Subcutaneous adipose tissue (tissue), 4 donors: ENCODE data around the gene KLF11. TPM values are rescaled to one million over a fixed set of nuclear protein-coding genes. Genes with fewer than 3 reads are reported as not detected.

Experiments
- CTCF ChIP-seq: fragments of 450-650 bp; IDR thresholded peaks from one replicate; pipeline ENCODE4 v1.5.1; 2016; ENCODE audit warnings: low read depth, mild to moderate bottlenecking, control low read depth, antibody characterized with exemption, moderate library complexity
- total RNA-seq, 4 donors: library from RNA; depleted of rRNA; stranded (reverse); fragments of >200 nt; gene quantifications; one replicate each; pipeline ENCODE4 v1.1.0, GENCODE V29; 2016

The KLF11 gene
- total RNA-seq, 4 donors from 2014 or later, result 24.2 to 47.9 (median 30.6) TPM

DNA sequence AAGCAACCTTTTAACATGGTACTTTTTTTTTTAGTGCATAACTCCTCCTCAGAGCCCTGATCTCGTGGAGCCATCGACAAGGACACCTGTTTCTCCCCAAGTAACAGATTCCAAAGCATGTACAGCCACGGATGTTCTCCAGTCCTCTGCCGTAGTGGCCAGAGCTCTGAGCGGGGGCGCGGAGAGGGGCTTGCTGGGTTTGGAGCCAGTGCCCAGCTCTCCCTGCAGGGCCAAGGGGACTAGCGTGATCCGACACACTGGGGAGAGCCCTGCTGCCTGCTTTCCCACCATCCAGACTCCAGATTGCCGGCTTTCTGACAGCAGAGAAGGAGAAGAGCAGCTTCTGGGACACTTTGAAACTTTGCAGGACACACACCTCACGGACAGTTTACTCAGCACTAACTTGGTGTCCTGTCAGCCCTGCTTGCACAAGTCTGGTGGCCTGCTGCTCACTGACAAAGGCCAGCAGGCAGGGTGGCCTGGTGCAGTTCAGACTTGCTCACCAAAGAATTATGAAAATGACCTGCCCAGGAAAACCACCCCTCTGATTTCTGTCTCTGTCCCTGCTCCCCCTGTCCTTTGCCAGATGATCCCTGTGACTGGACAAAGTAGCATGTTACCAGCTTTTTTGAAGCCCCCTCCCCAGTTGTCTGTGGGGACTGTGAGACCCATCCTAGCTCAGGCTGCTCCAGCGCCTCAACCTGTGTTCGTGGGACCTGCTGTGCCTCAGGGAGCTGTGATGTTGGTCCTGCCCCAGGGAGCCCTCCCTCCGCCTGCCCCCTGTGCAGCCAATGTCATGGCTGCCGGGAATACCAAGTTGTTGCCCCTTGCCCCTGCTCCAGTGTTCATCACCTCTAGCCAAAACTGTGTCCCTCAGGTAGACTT is 4.5 kb downstream of the KLF11 start:
- TF ChIP-seq CTCF, result no peak

DNA sequence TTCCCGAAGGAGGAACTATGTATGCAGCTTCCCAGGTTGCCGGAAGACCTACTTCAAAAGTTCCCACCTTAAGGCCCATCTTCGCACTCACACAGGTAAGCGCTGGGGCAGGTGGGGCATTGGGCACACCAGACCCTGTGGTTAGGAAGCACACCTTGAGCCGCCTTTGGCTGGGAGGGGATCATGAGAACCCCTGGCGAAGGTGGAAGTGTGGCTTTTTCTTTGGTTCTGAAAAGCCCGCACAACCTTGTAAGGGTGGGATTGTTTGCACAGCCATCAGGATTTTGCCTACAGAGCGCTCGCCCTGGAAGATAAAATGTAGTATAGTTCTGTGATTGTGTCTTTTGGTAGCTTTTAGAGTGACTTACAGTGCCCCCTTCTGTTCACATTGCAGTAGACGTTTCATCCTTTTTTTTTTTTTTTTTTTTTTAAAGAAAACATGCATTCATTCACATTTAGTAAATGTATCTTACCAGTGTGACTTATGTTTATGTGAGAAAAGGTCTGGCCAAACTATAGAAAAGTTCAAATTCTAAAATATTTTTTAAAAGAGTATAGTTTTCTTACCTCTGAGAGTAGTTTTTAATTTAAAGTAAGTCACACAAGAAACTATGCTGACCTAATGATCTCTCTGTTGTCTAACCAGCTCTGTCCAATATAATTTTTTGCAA is 5.3 kb downstream of the KLF11 start:
- TF ChIP-seq CTCF, result no peak

- TF ChIP-seq CTCF, result no peak
Observed at GRCh38 chr2:10052216-10052615, 8.9 kb downstream of the KLF11 start.

DNA sequence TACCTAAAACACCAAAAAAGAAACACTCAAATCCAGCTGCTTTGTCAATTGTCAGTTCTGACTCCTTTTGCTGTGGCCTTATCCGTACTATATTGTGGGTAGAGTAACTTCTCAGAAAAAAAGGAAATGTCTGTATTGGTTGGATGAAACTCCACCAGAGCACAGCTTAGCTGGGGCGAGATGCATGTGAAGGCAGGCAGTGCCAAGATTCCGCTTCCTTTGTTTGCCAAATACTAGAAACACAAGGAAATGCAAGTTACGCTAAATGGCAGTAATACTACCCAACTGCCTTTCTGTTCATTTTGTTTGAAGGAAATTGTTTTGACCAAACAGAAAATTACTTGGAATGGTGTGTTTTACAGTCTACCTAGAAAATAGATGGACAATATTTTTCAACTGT is 10.0 kb downstream of the KLF11 start:
- TF ChIP-seq CTCF, result no peak

DNA sequence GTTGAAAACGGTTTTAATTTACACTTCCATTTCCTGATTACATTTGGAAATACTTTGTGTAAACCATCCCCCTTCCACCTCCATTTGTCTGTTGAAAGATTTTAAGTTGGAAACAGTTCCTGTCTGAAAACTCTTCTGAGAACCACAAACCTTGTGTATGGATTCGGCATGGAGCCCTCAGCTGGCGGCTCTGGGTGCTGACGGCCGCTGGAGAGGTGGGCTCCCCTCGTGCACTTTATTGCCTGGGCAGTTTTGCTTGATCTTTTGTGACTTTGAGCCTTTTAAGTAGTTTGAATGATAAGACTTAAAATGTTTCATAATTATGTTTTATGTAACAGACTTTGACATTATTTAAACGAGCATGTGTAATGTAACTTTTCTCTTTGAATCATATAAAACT is 11.1 kb downstream of the KLF11 start:
- no peak for TF ChIP-seq CTCF

GRCh38 chr2:10054976-10055375 is 11.6 kb downstream of the KLF11 start:
- no peak for TF ChIP-seq CTCF

GRCh38 chr2:10056439-10056838 is 13.1 kb downstream of the KLF11 start:
- no peak for TF ChIP-seq CTCF
